GM23338 (cell line): ENCODE data around the gene GPD2. TPM values are rescaled to one million over a fixed set of nuclear protein-coding genes. Genes with fewer than 3 reads are reported as not detected.

Source experiments
- ATAC-seq: fragments of 200-7000 bp; cut with Tn5 transposase; 3 replicates; pipeline ENCODE4 v1.9.1; 2020
- DNase-seq: peaks from one replicate; pipeline ENCODE4 v3.0.0-alpha.2; 2015; ENCODE audit warnings: low spot score
- H2AFZ ChIP-seq: fragments of 200-600 bp; sonication (generic); 2 replicates; pipeline ENCODE4 v1.8.0; 2016; ENCODE audit warnings: antibody characterized with exemption, mild to moderate bottlenecking, moderate library complexity
- H3F3A ChIP-seq: fragments of 200-600 bp; sonication (generic); replicated peaks from 2 replicates; pipeline ENCODE4 v1.8.0; 2017; ENCODE audit warnings: antibody characterized with exemption, mixed run types, low read depth
- H3K27ac ChIP-seq: fragments of 200-600 bp; sonication (generic); 2 replicates; pipeline ENCODE4 v1.6.1; 2016; ENCODE audit warnings: low read depth
- H3K27me3 ChIP-seq: fragments of 200-600 bp; sonication (generic); 2 replicates; pipeline ENCODE4 v1.8.0; 2016; ENCODE audit warnings: mild to moderate bottlenecking, mixed run types, moderate library complexity; ENCODE audit not compliant: insufficient read depth
- H3K36me3 ChIP-seq: fragments of 200-600 bp; sonication (generic); 2 replicates; pipeline ENCODE4 v1.8.0; 2016; ENCODE audit warnings: mild to moderate bottlenecking; ENCODE audit not compliant: insufficient read depth
- H3K4me1 ChIP-seq: fragments of 200-600 bp; sonication (generic); 2 replicates; pipeline ENCODE4 v1.8.0; 2016; ENCODE audit warnings: mild to moderate bottlenecking, moderate library complexity; ENCODE audit not compliant: insufficient read depth
- H3K4me2 ChIP-seq: fragments of 200-600 bp; sonication (generic); 2 replicates; pipeline ENCODE4 v1.7.1; 2017; ENCODE audit warnings: mixed run types
- H3K4me3 ChIP-seq: fragments of 200-600 bp; sonication (generic); 2 replicates; pipeline ENCODE4 v1.6.1; 2016; ENCODE audit warnings: mixed run types
- H3K79me2 ChIP-seq: fragments of 200-600 bp; sonication (generic); replicated peaks from 2 replicates; pipeline ENCODE4 v1.8.0; 2017; ENCODE audit warnings: mild to moderate bottlenecking; ENCODE audit not compliant: insufficient read depth
- H3K9me2 ChIP-seq: fragments of 200-600 bp; sonication (generic); 2 replicates; pipeline ENCODE4 v1.8.0; 2017; ENCODE audit not compliant: insufficient read depth
- H4K20me1 ChIP-seq: fragments of 200-600 bp; sonication (generic); replicated peaks from 2 replicates; pipeline ENCODE4 v1.8.0; 2017; ENCODE audit warnings: mild to moderate bottlenecking; ENCODE audit not compliant: insufficient read depth
- H3K27ac Mint-ChIP-seq: 2 replicates; pipeline ENCODE4 v1.8.0; 2020; ENCODE audit warnings: inconsistent platforms, mild to moderate bottlenecking, moderate library complexity, mixed read lengths
- H3K27me3 Mint-ChIP-seq: 3 replicates; pipeline ENCODE4 v1.8.0; 2022; ENCODE audit warnings: low read depth, mild to moderate bottlenecking, moderate library complexity, mixed read lengths, inconsistent platforms; ENCODE audit not compliant: insufficient read depth, poor library complexity
- H3K36me3 Mint-ChIP-seq: 3 replicates; pipeline ENCODE4 v1.8.0; 2021; ENCODE audit warnings: low read depth, mild to moderate bottlenecking, inconsistent platforms, moderate library complexity, mixed read lengths
- H3K4me1 Mint-ChIP-seq: 3 replicates; pipeline ENCODE4 v1.8.0; 2020; ENCODE audit warnings: mild to moderate bottlenecking, inconsistent platforms, mixed read lengths
- H3K4me3 Mint-ChIP-seq: 3 replicates; pipeline ENCODE4 v1.8.0; 2021; ENCODE audit warnings: moderate library complexity, mild to moderate bottlenecking, inconsistent platforms, mixed read lengths
- H3K9me3 Mint-ChIP-seq: 3 replicates; pipeline ENCODE4 v1.8.0; 2020; ENCODE audit warnings: moderate library complexity, mild to moderate bottlenecking, inconsistent platforms, mixed read lengths
- CREB1 ChIP-seq: fragments of 250-450 bp; sonication (Bioruptor Pico); IDR thresholded peaks from 2 replicates; pipeline ENCODE4 v1.5.0; 2020; ENCODE audit warnings: low read depth, mild to moderate bottlenecking, moderate library complexity
- CTCF ChIP-seq, 2 experiments: fragments of 200-600 bp in 1 of 2; sonication (generic) in 1 of 2; conservative IDR thresholded peaks; 2 replicates each; pipeline versions ENCODE4 v1.5.1 to v1.6.1; 2016 to 2017; ENCODE audit warnings: antibody characterized with exemption in 2 of 2, low read depth in 2 of 2, mild to moderate bottlenecking in 2 of 2, moderate library complexity in 1 of 2
- EZH2 ChIP-seq: fragments of 200-600 bp; sonication (generic); IDR thresholded peaks from one replicate; pipeline ENCODE4 v1.8.0; 2017; ENCODE audit warnings: antibody characterized with exemption, mild to moderate bottlenecking, low read depth; ENCODE audit not compliant: unreplicated experiment
- NANOG ChIP-seq: IDR thresholded peaks from 2 replicates; pipeline ENCODE4 v1.6.1; 2016; ENCODE audit warnings: antibody characterized with exemption, borderline replicate concordance
- ZNF331 ChIP-seq: fragments of 250-450 bp; sonication (Bioruptor Pico); IDR thresholded peaks from 2 replicates; pipeline ENCODE4 v1.5.0; 2020; ENCODE audit warnings: low read depth, mild to moderate bottlenecking, moderate library complexity
- ZNF462 ChIP-seq: fragments of 250-450 bp; sonication (Bioruptor Pico); IDR thresholded peaks from 2 replicates; pipeline ENCODE4 v1.5.0; 2020; ENCODE audit warnings: mild to moderate bottlenecking, moderate library complexity
- polyA plus RNA-seq: library from polyadenylated mRNA; unstranded; fragments of >200 nt; fragmentation: Nextera tagmentation; extraction: Ambion mirVana; gene quantifications from 2 replicates; pipeline ENCODE4 v1.2.1, GENCODE V29; 2016
- total RNA-seq: library from RNA; depleted of rRNA; stranded (reverse); fragments of >200 nt; shearing (Covaris generic); gene quantifications from 2 replicates; pipeline ENCODE4 v1.2.3, GENCODE V29; 2014

GPD2 gene
- total and polyA plus RNA-seq, 2 experiments from 2014 or later: 9.4 to 67.4 TPM

GRCh38 chr2:156625360-156626170, 189.4 kb downstream of the GPD2 start:
- no peak overlapping the region for H3K4me3 Mint-ChIP-seq
- DNase-seq (no peak), ATAC-seq (no peak)
- no peaks in the 10 kb centered on the region for H3F3A ChIP-seq
- no peak overlapping the region for H3K27ac Mint-ChIP-seq
- H3K4me1 ChIP-seq: peaks cover 27% of the 10 kb centered on the region
- H3K36me3 Mint-ChIP-seq: peaks cover 32% of the 10 kb centered on the region
- no peak overlapping the region for H3K4me2 ChIP-seq
- no peaks in the 10 kb centered on the region for H3K79me2 ChIP-seq
- TF ChIP-seq EZH2: no peak
- no peak overlapping the region for H2AFZ ChIP-seq
- H3K27me3 Mint-ChIP-seq: no peaks in the 10 kb centered on the region
- H3K27ac ChIP-seq: no peak overlapping the region
- no peak overlapping the region for H3K4me3 ChIP-seq
- H3K9me3 Mint-ChIP-seq: peaks cover 21% of the 10 kb centered on the region
- no peaks in the 10 kb centered on the region; the same call in 1 of the 2 replicates for H3K36me3 ChIP-seq
- H3K27me3 ChIP-seq: no peaks in the 10 kb centered on the region
- H4K20me1 ChIP-seq: no peaks in the 10 kb centered on the region
- H3K9me2 ChIP-seq: no peaks in the 10 kb centered on the region
- H3K4me1 Mint-ChIP-seq: peaks cover 40% of the 10 kb centered on the region

- TF ChIP-seq NANOG (no peak), CTCF (conservative IDR thresholded peaks at IDR 0.05; ENCODE audit: low read depth in 2 of 2) (no peak)
Observed at GRCh38 chr2:156626931-156627330, 190.8 kb downstream of the GPD2 start.

GRCh38 chr2:156630579-156631337, 194.6 kb downstream of the GPD2 start:
- Histone ChIP-seq H3K27me3 (no peaks in the 10 kb centered on the region), H3K4me1 (peaks cover 37% of the 10 kb centered on the region), H3K4me3 (peak overlapping the region; percentile 21), H2AFZ (no peak overlapping the region), H3K36me3 (no peaks in the 10 kb centered on the region), H3K27ac (peak overlapping the region; percentile 75), H3F3A (no peaks in the 10 kb centered on the region), H3K79me2 (no peaks in the 10 kb centered on the region), H3K9me2 (no peaks in the 10 kb centered on the region), H4K20me1 (no peaks in the 10 kb centered on the region), H3K4me2 (peak overlapping the region; percentile 24)
- H3K27ac Mint-ChIP-seq: peak overlapping the region; percentile 92
- DNase-seq: peak; percentile 86
- H3K36me3 Mint-ChIP-seq: peaks cover 2% of the 10 kb centered on the region; the same call in 2 of the 3 replicates
- H3K4me1 Mint-ChIP-seq: peaks cover 45% of the 10 kb centered on the region
- no peaks in the 10 kb centered on the region; the same call in 2 of the 3 replicates for H3K9me3 Mint-ChIP-seq
- peak overlapping the region; percentile 56 for H3K4me3 Mint-ChIP-seq
- H3K27me3 Mint-ChIP-seq: no peaks in the 10 kb centered on the region
- ATAC-seq: peak; percentile 96
- TF ChIP-seq ZNF331 (no peak), ZNF462 (CRISPR knock-in tag) (peak; percentile 49; the same call in 1 of the 2 replicates), CREB1 (CRISPR knock-in tag) (peak; percentile 26)

More at GRCh38 chr2:156626931-156627330, 190.8 kb downstream of the GPD2 start:
- Histone ChIP-seq H3K27me3 (no peaks in the 10 kb centered on the region), H3F3A (no peaks in the 10 kb centered on the region), H3K4me1 (peaks cover 32% of the 10 kb centered on the region), H4K20me1 (no peaks in the 10 kb centered on the region), H3K4me2 (no peak overlapping the region), H3K9me2 (no peaks in the 10 kb centered on the region), H3K36me3 (no peaks in the 10 kb centered on the region), H3K79me2 (no peaks in the 10 kb centered on the region), H3K4me3 (no peak overlapping the region), H2AFZ (no peak overlapping the region), H3K27ac (no peak overlapping the region)
- no peak overlapping the region for H3K4me3 Mint-ChIP-seq
- no peak overlapping the region for H3K27ac Mint-ChIP-seq
- peaks cover 12% of the 10 kb centered on the region; the same call in 2 of the 3 replicates for H3K9me3 Mint-ChIP-seq
- H3K36me3 Mint-ChIP-seq: peaks cover 19% of the 10 kb centered on the region; the same call in 2 of the 3 replicates
- no peak for ATAC-seq
- peaks cover 50% of the 10 kb centered on the region for H3K4me1 Mint-ChIP-seq
- DNase-seq: no peak
- H3K27me3 Mint-ChIP-seq: no peaks in the 10 kb centered on the region
